NCI-H1930 (cell line): ENCODE results near the gene CCDC69.

Experiments used
- DNase-seq, 2 experiments: peaks; one replicate each; lab custom pipeline; 2025; lab: John Stamatoyannopoulos, UW

The CCDC69 gene

DNA sequence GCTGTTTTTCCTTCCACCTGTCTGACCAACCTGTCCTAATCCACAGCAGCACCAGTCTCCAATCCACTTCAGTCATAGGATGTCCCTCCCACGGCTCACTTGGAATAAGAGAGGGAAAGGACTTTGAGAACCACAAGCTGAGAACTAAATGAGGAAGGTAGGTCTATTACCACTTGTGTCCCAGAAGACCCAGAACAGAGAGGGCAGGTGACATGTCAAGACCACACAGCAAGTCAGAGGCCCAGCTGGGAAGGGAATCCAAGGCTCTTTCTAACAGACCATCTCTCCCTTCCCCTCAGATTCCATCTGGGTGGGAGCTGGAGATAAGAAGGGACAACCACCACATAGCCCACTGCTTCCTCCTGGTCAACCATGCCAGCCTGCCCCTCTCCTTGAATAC is 81.0 kb downstream of the CCDC69 start:
- no peak for DNase-seq

DNA sequence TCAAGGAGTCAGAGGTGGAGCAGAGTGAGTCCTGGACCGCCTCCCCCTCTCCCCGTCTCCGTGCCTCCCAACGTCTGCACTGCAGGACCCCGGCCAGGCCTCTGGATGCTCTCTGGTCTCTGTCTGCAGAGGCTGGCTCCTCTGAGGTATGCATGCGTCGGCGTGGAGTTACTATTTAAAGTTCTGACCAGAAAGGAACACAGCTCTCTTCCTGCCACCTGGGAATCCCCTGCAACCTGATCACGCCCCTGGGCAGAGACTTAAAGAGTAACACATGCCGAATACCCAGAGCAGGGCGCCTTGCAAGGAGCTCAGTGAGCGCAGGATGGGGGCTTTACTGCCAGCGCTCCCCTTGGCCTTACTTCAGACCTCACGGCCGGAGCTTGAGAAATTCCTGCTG is 82.4 kb downstream of the CCDC69 start:
- DNase-seq: no peak

DNA sequence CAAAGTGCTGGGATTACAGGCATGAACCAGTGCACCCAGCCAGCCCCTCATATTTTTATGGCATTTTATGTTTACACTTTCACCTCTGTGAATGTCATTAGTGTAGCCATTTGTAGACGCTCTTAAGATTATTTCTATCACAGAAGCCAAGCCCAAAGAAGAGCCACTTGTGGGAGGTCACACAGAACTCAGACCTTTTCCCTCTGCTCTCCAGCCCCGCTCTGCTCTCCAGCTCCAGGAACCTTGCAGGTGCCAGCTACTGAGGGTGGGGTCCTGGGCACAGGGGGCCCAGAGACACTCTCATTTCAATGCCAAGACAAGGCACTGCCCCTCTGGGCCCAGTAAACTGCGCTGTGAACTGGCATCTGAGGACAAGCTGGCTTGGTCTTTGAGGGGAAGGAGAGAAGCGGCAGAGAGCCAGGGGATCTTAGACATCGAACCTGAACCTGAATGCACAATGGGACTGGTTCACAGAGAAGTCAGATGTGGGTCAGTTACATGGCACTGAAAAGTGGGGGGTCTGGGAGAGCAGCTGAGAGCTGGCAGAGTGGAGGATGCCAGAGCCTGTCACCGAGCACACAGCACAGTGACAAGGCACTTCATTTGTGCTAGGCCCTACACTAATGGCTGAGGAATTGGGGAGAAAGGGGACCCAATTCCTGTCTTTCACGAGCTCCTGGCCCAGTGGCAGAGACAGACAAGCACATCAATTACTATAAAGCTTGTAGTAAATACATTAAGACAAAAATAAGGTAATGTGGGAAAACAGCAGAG is 83.0 kb downstream of the CCDC69 start:
- no peak for DNase-seq

DNA sequence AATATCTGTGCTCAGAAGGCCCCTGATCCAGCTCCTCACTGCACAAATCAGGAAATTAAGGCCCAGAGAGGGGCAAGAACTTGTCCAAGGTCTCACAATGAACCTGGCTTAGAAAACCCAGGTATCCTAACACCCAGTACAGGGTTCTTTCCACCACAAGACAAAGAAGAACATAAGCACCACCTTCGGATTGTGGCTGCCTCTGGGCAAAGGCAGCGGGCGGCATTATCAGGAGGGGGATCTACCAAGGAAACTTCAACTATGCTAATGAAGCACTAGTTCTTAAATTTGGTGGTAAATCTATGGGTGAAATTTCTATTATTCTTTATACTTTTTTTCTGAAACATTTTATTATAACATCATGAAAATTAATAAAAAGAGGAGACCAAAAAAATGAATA is 84.2 kb downstream of the CCDC69 start:
- no peak for DNase-seq

DNA sequence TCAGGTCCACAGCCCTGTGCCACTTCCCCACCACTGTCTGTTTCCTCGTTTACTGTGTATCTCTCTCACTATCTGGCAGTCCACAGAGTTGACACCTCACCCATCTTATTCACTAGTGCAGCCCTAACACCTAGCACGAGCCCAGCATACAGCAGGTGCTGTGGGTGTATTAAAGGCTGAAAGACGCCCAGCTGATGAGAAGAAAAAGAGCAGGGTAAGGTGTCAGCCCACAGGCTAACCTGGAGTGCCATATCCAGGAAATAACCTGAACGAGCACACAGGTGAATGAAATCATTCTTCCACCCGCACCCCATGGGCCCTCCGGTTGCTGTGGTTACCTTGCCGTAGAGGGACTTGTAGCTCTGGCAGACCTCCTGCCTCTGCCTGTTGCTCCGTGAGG is 84.9 kb downstream of the CCDC69 start:
- DNase-seq: no peak

DNA sequence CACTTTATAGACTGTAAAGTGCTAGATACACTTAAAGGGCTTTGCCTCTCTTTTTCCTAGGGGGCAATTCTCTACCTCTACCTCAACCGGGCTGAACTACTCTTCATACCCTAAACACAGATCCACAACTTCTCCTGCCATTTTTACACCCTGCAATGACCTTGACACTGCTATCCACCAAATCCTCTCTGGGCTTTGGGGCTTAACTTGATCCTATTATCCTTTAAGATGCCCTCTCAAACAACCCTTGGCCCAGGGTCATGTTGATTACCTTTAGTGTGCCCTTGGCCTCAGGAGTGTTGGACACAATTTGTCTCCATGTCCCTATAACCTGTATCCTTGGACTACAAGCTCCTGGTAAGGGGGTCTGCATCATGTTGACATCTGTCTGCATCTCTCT is 85.8 kb downstream of the CCDC69 start:
- DNase-seq: no peak

DNA sequence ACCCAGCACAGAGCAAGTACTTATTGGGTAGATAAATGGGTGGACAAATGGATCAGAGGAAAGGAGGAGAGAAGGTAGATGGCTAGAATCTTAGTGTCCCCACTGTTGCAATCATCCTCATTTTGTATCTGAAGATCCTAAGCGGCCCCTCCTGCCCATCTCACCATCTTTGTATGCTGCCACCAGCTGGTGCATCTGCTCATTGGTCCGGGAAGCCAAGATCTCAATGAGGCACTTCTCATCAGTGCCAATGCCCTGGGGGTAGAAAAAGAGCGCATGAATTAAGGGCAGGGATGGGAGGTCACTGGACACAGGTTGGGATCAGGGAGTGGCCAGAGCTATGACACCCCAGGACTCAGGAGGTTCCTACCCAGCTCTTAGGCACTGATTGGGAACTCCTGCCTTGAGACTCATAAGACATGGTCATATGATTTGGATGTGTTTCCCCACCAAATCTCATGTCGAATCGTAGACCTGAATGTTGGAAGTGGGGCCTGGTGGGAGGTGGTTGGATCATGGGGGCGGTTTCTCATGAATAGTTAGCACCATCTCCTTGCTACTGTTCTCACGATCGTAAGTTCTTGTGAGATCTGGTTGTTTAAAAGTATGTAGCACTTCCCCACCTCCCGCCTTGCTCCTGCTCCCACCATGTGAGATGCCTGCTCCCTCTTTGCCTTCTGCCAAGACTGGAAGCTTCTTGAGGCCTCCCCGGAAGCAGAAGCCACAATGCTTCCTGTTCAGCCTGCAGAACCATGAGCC is 86.6 kb downstream of the CCDC69 start:
- no peak for DNase-seq

DNA sequence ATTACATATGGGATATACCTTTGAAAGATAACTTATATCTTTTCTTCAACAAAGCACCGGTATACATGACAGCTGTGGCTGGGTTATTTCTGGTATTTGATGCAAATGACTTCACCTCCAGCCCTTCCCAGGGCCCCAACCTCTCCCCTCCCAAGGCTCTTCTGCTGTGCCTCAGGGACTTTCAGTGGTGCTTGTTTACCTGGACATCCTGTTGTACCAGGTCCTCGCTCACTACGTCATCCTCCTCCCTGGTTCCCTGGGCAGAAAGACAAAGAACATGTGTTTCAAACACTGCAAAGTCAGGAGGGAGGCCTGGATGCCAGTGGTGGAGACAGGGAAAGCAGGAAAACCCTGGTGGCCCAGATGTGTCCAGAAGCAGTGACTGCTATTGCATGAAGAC is 89.7 kb downstream of the CCDC69 start:
- DNase-seq: no peak

DNA sequence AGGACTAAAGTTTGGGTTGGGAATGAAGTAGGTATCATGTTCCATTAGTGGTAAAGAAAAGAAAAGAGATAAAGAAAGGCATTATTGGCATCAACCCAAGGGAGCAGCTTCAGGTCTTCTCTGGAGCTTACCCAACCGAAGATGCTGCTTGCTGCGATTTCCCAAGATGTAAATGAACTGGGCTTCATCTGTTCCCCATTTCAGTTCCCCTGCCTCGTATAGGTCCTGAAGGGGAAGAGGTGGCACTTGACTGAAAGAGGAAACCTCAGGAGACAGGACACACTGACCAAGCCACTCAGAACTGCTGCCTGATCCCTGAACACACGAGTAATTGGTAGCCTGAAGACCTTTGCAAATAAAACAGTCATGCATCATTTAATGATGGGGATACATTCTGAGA is 90.9 kb downstream of the CCDC69 start:
- DNase-seq: no peak
